ENCODE measurements around the gene TRPM1.

DNA sequence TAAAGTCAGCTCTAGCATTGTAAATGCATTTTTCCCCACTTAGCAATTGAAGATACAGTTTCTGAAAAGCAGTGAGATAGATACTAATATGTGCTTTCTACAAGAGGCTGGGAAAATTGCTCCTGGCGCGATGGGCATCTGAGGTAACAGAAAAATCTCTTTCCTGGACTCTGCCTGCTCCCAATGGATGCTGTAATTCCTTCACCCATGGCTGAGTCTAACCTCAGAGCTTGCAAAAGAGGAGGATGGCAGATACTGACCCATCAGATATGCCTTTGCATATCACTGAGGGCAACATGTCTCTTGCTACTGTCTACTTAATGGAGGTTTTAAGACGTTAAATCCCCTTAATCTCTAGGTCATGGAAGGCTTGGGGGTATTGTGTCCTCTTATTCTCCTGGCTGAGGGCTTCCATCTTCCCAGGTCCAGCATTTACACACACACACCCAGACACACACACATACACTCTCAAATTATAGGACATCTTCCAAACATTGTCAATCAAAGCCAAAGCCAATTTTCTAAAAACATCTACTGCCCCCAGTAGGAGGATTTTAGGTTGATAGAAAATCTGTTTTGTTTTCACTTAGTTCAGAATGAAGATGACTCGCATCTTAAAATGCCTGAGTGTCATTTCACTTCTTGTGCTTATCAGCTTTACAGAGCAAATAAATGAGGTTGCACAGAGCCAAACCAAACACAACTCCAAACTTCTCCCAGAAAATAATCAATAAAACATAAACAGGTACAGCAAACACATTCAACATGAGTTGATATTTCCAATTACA is 2.4 kb downstream of the TRPM1 start:
- TF ChIP-seq HDGF (IDR thresholded peaks at IDR 0.05; ENCODE audit: borderline replicate concordance), result no peak
- TF ChIP-seq SP1 (IDR thresholded peaks at IDR 0.05), result no peak
- TF ChIP-seq ARNT (IDR thresholded peaks at IDR 0.05), result no peak
- TF ChIP-seq ZNF384 (IDR thresholded peaks at IDR 0.05), result no peak
- TF ChIP-seq SUZ12 (IDR thresholded peaks at IDR 0.05), result no peak
- no peak for TF ChIP-seq PKNOX1 (IDR thresholded peaks at IDR 0.05)
- TF ChIP-seq NFRKB (IDR thresholded peaks at IDR 0.05), result no peak
- no peak for TF ChIP-seq FOXA1 (IDR thresholded peaks at IDR 0.05)
- no peak for TF ChIP-seq BHLHE40 (IDR thresholded peaks at IDR 0.05; ENCODE audit: borderline replicate concordance)
- no peak for TF ChIP-seq FOXK2 (IDR thresholded peaks at IDR 0.05)
- TF ChIP-seq ELF4 (IDR thresholded peaks at IDR 0.05), result no peak
- no peak for TF ChIP-seq CTBP1 (IDR thresholded peaks at IDR 0.05; ENCODE audit: borderline replicate concordance)

Data from HEK293T (cell line).